Suprapubic skin (tissue), 3 donors: Measurements from ENCODE around the gene ZNF837.

ENCODE experiments used
- CTCF ChIP-seq, 2 donors: fragments of 200-600 bp in 1 of 2; fragments of 450-650 bp in 1 of 2; sonication (generic) in 1 of 2; IDR thresholded peaks; one replicate each; pipeline ENCODE4 v1.5.1; 2016 to 2019; ENCODE audit warnings: antibody characterized with exemption in 2 of 2, mild to moderate bottlenecking in 1 of 2, moderate library complexity in 1 of 2
- EP300 ChIP-seq: sonication (generic); formaldehyde crosslinking; IDR thresholded peaks from one replicate; pipeline ENCODE4 v1.6.1; 2017; ENCODE audit warnings: antibody characterized with exemption

- TF ChIP-seq EP300 (no peak), CTCF (IDR thresholded peaks at IDR 0.05) (no peak)
Observed at GRCh38 chr19:58338336-58338735, 42.5 kb downstream of the ZNF837 start.
